Measurements from ENCODE around the gene IRX6. TPM values are rescaled to one million over a fixed set of nuclear protein-coding genes. Genes with fewer than 3 reads are reported as not detected.

IRX6 gene
- total RNA-seq, 1 donor from 2014 or later, result not detected

DNA sequence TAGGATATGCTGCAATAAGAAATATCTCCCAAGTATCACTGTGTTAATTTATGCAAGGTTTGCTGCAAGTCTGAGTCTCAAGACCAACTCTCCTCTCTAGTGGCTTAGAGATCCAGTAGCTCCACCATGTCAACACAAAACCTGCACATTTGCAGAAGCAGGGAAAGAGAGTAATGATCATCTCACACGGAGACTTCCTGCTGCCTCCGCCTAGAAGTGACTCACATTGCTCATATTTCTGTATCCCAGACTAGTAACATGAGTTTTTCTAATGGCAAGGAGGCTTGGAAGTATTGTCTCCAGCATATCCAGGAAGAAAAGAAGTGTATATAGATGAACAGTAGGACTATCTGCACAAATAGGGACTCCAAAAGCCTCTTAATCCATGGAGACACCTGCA, 15.0 kb upstream of the IRX6 start:
- no peak overlapping the region for H3K4me3 ChIP-seq (ENCODE audit: low read length in 3 of 3)
- no peak overlapping the region for H3K9ac ChIP-seq (ENCODE audit: low read depth in 1 of 3, low read length in 3 of 3)
- no peaks in the 10 kb centered on the region for H3K27me3 ChIP-seq (ENCODE audit: control insufficient read depth in 3 of 3, insufficient read depth in 3 of 3, low read length in 3 of 3)
- H3K9me3 ChIP-seq (ENCODE audit: control insufficient read depth in 3 of 3, low read length in 3 of 3), result no peaks in the 10 kb centered on the region
- no peak overlapping the region for H3K27ac ChIP-seq (ENCODE audit: low read depth, low read length)
- no peaks in the 10 kb centered on the region for H3K4me1 ChIP-seq (ENCODE audit: control insufficient read depth in 3 of 3, insufficient read depth in 3 of 3, low read length in 3 of 3)
- no peaks in the 10 kb centered on the region for H3K36me3 ChIP-seq (ENCODE audit: control insufficient read depth in 3 of 3, insufficient read depth in 3 of 3, low read length in 3 of 3)

DNA sequence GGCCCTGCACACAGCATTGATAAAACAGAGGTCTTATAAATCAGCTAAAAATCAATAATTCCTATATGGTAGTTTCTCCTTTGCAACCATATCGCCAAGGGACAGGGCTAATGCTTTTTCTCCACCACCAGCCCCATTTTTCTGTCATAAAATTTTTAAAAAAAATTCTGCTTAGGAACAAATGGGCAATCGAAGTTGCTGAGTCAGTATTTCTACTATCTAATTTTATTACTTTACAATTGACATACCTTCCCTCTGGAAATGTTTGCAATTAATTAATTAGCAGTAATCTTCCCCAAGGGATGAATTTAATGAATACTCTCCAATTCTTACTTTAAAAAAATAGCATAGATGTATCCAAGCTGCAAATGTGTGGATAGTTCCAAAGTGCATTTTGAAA, 1.7 kb upstream of the IRX6 start:
- Histone ChIP-seq H3K9ac (ENCODE audit: low read depth in 1 of 3, low read length in 3 of 3) (no peak overlapping the region), H3K27ac (ENCODE audit: low read depth, low read length) (no peak overlapping the region), H3K36me3 (ENCODE audit: control insufficient read depth in 3 of 3, insufficient read depth in 3 of 3, low read length in 3 of 3) (no peaks in the 10 kb centered on the region), H3K4me3 (ENCODE audit: low read length in 3 of 3) (no peak overlapping the region), H3K4me1 (ENCODE audit: control insufficient read depth in 3 of 3, insufficient read depth in 3 of 3, low read length in 3 of 3) (peaks cover 4 to 10% (median 8%) of the 10 kb centered on the region in 3 donors), H3K9me3 (ENCODE audit: control insufficient read depth in 3 of 3, low read length in 3 of 3) (no peaks in the 10 kb centered on the region), H3K27me3 (ENCODE audit: control insufficient read depth in 3 of 3, insufficient read depth in 3 of 3, low read length in 3 of 3) (peaks cover 7 to 39% (median 15%) of the 10 kb centered on the region in 3 donors)

DNA sequence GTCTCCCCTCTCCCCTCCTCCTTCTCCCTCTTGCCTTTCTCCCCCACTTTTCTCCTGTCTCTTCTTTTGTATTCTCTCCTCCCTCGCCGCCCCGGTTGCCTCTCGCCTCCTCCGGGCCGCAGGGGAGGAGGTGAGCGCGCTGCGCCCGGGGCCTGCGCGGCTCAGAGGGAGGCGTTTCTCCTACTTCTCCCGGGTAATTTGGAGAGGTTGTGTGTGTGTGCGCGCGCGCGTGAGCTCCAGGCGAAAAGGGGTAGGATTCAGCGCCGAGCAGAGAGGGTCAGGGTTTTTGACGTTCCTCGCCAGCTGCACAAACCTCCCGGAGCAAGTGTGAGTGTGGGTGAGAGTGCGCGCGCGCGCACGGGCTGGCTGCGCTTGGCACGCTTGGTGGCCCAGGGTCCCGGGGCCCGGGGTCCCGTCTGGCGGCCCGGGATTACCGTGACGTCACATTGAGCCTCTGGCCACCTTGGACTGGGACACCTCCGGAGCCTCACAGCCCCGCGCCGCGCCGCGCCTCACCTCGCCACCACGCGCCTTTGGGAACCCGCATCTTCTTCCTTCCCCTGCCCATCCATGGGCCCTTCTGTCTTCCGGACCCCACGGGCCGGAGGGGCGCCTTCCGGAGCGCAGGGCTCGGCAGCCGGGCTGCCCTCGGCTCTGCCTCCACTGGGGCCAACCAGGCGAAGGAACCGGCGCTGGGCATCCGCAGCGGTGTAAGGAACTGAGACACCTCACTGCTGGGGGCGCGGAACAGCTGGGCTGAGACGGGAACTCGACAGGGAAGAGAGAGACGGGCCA, 479 bp downstream of the IRX6 start:
- Histone ChIP-seq H3K27ac (ENCODE audit: low read depth, low read length) (peak overlapping the region; percentile 83), H3K27me3 (ENCODE audit: control insufficient read depth in 3 of 3, insufficient read depth in 3 of 3, low read length in 3 of 3) (peaks cover 20 to 54% (median 32%) of the 10 kb centered on the region in 3 donors), H3K9me3 (ENCODE audit: control insufficient read depth in 3 of 3, low read length in 3 of 3) (no peaks in the 10 kb centered on the region), H3K9ac (ENCODE audit: low read depth in 1 of 3, low read length in 3 of 3) (peak overlapping the region in 2 of 3 donors; percentile 70 to 86), H3K4me3 (ENCODE audit: low read length in 3 of 3) (peak overlapping the region; percentile 54 to 70 (median 63)), H3K36me3 (ENCODE audit: control insufficient read depth in 3 of 3, insufficient read depth in 3 of 3, low read length in 3 of 3) (peaks cover 0 to 3% (median 0%) of the 10 kb centered on the region in 3 donors), H3K4me1 (ENCODE audit: control insufficient read depth in 3 of 3, insufficient read depth in 3 of 3, low read length in 3 of 3) (peaks cover 4 to 10% (median 8%) of the 10 kb centered on the region in 3 donors)

DNA sequence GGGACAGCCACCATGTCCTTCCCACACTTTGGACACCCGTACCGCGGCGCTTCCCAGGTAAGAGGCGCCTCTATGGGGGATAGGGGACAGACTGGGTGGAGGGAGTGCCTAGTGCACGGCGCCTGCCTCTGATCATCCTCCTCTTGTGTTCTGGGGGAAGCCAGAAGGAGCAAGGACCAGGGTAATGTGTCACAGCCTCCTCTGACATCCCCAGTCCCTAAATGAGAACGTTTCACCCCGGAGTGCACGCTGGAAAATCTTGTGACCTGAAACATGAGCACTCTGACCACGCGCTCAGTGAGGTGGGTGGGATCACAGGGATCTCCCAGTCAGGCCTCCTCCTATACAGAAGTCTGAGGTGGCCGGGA, 1.1 kb downstream of the IRX6 start:
- no peaks in the 10 kb centered on the region for H3K9me3 ChIP-seq (ENCODE audit: control insufficient read depth in 3 of 3, low read length in 3 of 3)
- H3K27me3 ChIP-seq (ENCODE audit: control insufficient read depth in 3 of 3, insufficient read depth in 3 of 3, low read length in 3 of 3), result peaks cover 24 to 60% (median 38%) of the 10 kb centered on the region in 3 donors
- H3K4me3 ChIP-seq (ENCODE audit: low read length in 3 of 3), result peak overlapping the region; percentile 54 to 70 (median 63)
- H3K36me3 ChIP-seq (ENCODE audit: control insufficient read depth in 3 of 3, insufficient read depth in 3 of 3, low read length in 3 of 3), result peaks cover 0 to 3% (median 0%) of the 10 kb centered on the region in 3 donors
- H3K4me1 ChIP-seq (ENCODE audit: control insufficient read depth in 3 of 3, insufficient read depth in 3 of 3, low read length in 3 of 3), result peaks cover 4 to 10% (median 8%) of the 10 kb centered on the region in 3 donors
- peak overlapping the region in 2 of 3 donors; percentile 70 to 86 for H3K9ac ChIP-seq (ENCODE audit: low read depth in 1 of 3, low read length in 3 of 3)
- H3K27ac ChIP-seq (ENCODE audit: low read depth, low read length), result peak overlapping the region; percentile 83

DNA sequence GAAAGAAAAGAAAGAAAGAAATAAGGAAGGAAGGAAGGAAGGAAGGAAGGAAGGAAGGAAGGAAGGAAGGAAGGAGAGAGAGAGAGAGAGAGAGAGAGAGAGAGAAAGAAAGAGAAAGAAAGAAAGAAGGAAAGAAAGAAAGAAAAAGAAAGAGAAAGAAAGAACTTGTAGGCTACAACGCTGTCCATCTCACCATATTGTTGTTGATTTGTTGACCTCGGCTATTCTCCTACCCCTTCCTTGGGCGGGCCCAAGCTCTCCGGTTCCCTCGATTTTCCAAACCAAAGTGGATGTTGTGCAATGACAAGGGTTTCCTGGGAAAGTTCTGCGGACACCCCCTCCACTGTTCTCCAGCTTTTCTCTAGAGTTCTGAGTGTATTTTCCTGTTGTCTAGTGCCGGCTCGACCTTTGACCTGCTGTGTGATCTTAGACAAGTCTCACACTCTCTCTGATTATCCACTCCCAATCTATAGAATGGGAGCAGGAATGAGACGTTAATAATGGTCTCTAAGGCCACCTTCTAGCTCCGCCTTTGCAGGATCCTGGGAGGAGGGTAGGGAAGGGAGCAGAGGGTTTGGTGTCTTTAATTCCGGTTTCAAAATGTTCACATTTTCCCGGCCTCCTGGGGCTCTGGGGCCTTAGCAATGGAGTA, 1.6 kb downstream of the IRX6 start:
- peaks cover 4 to 10% (median 8%) of the 10 kb centered on the region in 3 donors for H3K4me1 ChIP-seq (ENCODE audit: control insufficient read depth in 3 of 3, insufficient read depth in 3 of 3, low read length in 3 of 3)
- H3K4me3 ChIP-seq (ENCODE audit: low read length in 3 of 3), result peak overlapping the region in 2 of 3 donors; percentile 45 to 70
- peaks cover 29 to 65% (median 43%) of the 10 kb centered on the region in 3 donors for H3K27me3 ChIP-seq (ENCODE audit: control insufficient read depth in 3 of 3, insufficient read depth in 3 of 3, low read length in 3 of 3)
- H3K27ac ChIP-seq (ENCODE audit: low read depth, low read length), result peak overlapping the region; percentile 83
- no peaks in the 10 kb centered on the region for H3K9me3 ChIP-seq (ENCODE audit: control insufficient read depth in 3 of 3, low read length in 3 of 3)
- H3K36me3 ChIP-seq (ENCODE audit: control insufficient read depth in 3 of 3, insufficient read depth in 3 of 3, low read length in 3 of 3), result peaks cover 0 to 3% (median 0%) of the 10 kb centered on the region in 3 donors
- peak overlapping the region in 1 of 3 donors; percentile 86 for H3K9ac ChIP-seq (ENCODE audit: low read depth in 1 of 3, low read length in 3 of 3)

DNA sequence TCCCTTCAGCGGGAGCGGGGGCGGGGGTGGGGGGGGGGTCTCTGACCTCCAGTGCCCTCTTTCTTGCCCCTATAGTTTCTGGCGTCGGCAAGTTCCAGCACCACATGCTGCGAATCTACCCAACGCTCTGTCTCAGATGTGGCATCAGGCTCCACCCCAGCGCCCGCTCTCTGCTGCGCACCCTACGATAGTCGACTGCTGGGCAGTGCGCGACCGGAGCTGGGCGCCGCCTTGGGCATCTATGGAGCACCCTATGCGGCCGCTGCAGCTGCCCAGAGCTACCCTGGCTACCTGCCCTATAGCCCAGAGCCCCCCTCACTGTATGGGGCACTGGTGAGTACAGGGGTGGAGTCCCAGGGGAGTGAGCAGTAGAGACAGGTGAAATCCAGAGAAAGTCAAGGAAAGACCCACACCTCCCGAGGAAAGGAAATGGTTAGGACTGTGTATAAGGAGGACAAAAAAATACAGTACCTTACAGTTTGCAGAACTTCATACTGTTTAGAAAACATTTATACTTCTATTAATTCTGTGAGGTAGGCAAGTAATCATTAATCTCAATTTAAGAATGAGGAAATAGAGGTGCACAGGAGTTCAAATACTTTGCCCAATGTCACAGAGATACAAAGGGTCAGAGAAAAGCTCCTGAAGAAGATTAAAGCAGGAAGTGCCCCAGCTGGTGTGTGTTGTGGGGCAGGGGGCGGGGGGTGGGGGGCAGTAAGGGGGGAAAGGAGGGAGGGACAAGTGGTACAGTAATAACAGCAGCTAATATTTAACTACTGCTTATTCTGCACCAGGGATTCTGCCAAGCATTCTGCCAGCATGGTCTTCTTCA, 2.5 kb downstream of the IRX6 start:
- H3K9me3 ChIP-seq (ENCODE audit: control insufficient read depth in 3 of 3, low read length in 3 of 3), result no peaks in the 10 kb centered on the region
- H3K9ac ChIP-seq (ENCODE audit: low read depth in 1 of 3, low read length in 3 of 3), result no peak overlapping the region
- peaks cover 0 to 3% (median 0%) of the 10 kb centered on the region in 3 donors for H3K36me3 ChIP-seq (ENCODE audit: control insufficient read depth in 3 of 3, insufficient read depth in 3 of 3, low read length in 3 of 3)
- no peak overlapping the region for H3K4me3 ChIP-seq (ENCODE audit: low read length in 3 of 3)
- H3K27me3 ChIP-seq (ENCODE audit: control insufficient read depth in 3 of 3, insufficient read depth in 3 of 3, low read length in 3 of 3), result peaks cover 37 to 74% (median 52%) of the 10 kb centered on the region in 3 donors
- H3K4me1 ChIP-seq (ENCODE audit: control insufficient read depth in 3 of 3, insufficient read depth in 3 of 3, low read length in 3 of 3), result peaks cover 8 to 13% (median 12%) of the 10 kb centered on the region in 3 donors
- no peak overlapping the region for H3K27ac ChIP-seq (ENCODE audit: low read depth, low read length)

DNA sequence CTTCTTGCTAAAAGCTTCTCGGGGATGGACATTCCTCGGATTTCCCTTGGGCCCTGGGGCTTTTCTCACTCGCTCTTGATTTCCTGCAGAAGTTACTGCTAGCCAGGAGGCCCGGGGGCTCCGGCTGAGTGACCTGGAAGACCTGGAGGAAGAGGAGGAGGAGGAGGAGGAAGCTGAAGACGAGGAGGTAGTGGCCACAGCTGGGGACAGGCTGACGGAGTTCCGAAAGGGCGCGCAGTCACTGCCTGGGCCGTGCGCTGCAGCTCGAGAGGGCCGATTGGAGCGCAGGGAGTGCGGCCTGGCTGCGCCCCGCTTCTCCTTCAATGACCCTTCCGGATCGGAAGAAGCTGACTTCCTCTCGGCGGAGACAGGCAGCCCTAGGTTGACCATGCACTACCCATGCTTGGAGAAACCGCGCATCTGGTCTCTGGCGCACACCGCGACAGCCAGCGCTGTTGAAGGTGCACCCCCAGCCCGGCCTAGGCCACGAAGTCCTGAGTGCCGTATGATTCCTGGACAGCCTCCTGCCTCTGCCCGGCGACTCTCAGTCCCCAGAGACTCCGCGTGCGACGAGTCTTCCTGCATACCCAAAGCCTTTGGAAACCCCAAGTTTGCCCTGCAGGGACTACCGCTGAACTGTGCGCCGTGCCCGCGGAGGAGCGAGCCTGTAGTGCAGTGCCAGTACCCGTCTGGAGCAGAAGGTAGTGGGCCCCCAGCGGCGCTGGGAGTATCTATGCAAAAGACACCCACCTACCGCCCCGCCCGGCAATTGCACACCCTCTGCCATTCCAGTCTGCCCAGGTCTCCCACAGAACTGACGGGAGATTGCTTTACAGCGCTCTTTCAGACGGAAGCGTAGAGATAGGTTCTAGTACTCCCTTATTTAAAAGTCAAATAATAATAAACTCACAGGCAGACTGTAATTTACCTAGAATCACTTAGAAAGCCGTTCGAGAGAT, 4.9 kb downstream of the IRX6 start:
- H3K9me3 ChIP-seq (ENCODE audit: control insufficient read depth in 3 of 3, low read length in 3 of 3), result no peaks in the 10 kb centered on the region
- no peak overlapping the region for H3K27ac ChIP-seq (ENCODE audit: low read depth, low read length)
- peaks cover 37 to 82% (median 54%) of the 10 kb centered on the region in 3 donors for H3K27me3 ChIP-seq (ENCODE audit: control insufficient read depth in 3 of 3, insufficient read depth in 3 of 3, low read length in 3 of 3)
- peaks cover 0 to 3% (median 0%) of the 10 kb centered on the region in 3 donors for H3K36me3 ChIP-seq (ENCODE audit: control insufficient read depth in 3 of 3, insufficient read depth in 3 of 3, low read length in 3 of 3)
- no peak overlapping the region for H3K4me3 ChIP-seq (ENCODE audit: low read length in 3 of 3)
- H3K9ac ChIP-seq (ENCODE audit: low read depth in 1 of 3, low read length in 3 of 3), result no peak overlapping the region
- peaks cover 8 to 20% (median 19%) of the 10 kb centered on the region in 3 donors for H3K4me1 ChIP-seq (ENCODE audit: control insufficient read depth in 3 of 3, insufficient read depth in 3 of 3, low read length in 3 of 3)

DNA sequence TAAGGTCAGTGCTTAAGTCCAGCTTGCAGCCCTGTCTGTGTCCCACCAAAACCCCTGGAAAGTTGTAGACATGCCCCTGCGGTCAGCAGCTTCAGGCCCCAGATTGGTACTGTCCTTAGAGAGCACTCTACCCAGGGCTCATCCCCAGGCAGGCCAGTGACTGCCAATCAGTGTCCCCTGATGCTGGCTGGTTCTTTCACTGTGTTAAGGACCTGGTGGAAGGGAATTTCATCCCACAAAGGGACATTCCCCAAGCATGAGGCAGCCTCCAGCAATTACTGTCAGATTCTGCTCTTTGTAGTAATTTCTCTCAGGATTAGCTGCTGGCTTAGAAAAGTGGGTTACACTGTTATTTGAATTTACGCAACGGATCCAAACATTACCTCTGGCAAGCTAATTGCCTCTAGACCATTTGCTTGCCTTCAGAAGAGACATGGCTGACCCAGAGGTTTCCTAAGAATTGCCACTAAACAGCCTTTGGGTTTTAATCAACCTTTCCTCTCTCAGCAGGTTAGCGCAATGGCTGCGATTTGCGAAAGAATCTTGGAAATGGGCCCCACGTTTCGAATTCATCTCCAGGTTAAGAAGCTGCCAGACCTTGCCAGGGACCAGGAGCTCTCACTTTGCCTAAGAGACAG, 5.9 kb downstream of the IRX6 start:
- H3K36me3 ChIP-seq (ENCODE audit: control insufficient read depth in 3 of 3, insufficient read depth in 3 of 3, low read length in 3 of 3), result peaks cover 0 to 3% (median 0%) of the 10 kb centered on the region in 3 donors
- H3K4me3 ChIP-seq (ENCODE audit: low read length in 3 of 3), result no peak overlapping the region
- H3K9me3 ChIP-seq (ENCODE audit: control insufficient read depth in 3 of 3, low read length in 3 of 3), result no peaks in the 10 kb centered on the region
- H3K4me1 ChIP-seq (ENCODE audit: control insufficient read depth in 3 of 3, insufficient read depth in 3 of 3, low read length in 3 of 3), result peaks cover 5 to 14% (median 12%) of the 10 kb centered on the region in 3 donors
- H3K27ac ChIP-seq (ENCODE audit: low read depth, low read length), result no peak overlapping the region
- peaks cover 37 to 74% (median 51%) of the 10 kb centered on the region in 3 donors for H3K27me3 ChIP-seq (ENCODE audit: control insufficient read depth in 3 of 3, insufficient read depth in 3 of 3, low read length in 3 of 3)
- no peak overlapping the region for H3K9ac ChIP-seq (ENCODE audit: low read depth in 1 of 3, low read length in 3 of 3)

Data from skeletal muscle tissue (tissue), 4 donors.